Stimulated activated CD8-positive, alpha-beta memory T cell treated with anti-CD3 and anti-CD28 coated beads, Interleukin-15, amount 100 ng/mL, for 1 hour (primary cell): Measurements from ENCODE around the gene UBE2J1.

ENCODE experiments used
- DNase-seq: peaks from one replicate; pipeline ENCODE4 v3.0.0-alpha.2; 2020; ENCODE audit warnings: low read depth

The UBE2J1 gene

DNA sequence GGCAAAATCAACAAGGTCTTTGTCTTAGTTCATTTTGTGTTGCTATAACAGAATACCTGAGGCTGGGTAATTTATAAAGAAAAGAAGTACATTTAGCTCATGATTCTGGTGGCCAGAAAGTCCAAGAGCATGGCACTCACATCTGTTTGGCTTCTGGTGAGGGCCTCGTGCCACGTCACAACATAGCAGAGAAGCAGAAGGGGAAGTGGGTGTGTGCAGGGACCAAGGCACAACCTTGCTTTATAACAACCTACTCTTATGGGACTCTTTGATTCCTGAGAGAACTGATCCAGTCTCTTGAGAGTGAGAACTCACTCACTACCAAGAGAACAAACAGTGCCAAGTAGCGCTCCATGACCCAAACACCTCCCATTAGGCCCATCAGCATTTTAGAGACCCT lies 62.8 kb downstream of the UBE2J1 start:
- no peak for DNase-seq

DNA sequence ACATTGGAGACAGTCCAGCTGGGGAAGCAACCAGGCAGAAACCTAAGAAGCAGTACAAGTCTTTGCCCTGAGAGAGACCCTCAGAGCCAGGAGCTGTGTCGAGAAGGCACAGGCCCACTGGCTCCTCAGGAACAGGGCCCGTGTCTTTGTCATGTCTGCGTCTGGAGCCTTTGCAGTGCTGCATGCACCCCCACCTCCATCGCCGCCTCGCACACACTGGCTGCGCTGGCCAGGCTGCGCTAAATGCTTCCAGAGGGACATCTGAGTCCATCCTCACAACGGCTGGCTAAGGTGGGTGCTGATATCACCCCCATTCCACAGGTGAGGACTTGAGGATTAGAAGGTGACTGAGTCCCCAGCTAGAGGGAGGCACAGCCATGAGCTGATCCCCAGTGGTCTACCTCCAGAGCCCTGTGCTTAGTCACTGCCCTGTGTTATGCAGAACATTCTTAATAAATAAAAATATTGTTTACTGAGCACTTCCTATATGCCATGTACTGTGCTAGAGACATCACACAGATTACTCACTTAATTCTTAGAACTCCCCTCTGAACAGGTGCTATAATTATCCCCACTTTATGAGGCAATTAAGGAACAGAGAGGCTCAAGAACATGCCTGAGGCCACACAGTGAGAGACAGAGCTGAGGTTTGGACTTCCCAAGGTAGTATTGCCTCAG lies 65.0 kb downstream of the UBE2J1 start:
- no peak for DNase-seq

DNA sequence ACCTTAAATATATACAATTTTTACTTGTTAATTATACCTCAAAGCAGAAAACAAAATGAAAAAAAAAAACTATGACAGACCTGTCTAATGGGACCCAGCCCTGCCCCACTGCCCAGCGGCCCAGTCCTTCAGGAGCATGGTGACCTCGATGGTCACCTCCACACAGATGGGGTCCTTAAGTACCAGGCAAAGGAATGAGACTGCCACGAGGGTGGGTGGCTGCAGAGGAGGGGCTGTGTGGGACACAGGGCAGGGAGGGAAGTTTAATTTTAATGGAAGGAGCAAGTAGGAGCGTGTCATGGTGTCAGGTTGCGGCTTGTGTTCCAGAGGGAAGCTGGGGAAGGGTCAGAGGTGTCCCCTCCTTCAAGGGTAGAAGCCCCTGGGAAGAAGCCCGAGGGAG lies 66.0 kb downstream of the UBE2J1 start:
- DNase-seq = no peak

DNA sequence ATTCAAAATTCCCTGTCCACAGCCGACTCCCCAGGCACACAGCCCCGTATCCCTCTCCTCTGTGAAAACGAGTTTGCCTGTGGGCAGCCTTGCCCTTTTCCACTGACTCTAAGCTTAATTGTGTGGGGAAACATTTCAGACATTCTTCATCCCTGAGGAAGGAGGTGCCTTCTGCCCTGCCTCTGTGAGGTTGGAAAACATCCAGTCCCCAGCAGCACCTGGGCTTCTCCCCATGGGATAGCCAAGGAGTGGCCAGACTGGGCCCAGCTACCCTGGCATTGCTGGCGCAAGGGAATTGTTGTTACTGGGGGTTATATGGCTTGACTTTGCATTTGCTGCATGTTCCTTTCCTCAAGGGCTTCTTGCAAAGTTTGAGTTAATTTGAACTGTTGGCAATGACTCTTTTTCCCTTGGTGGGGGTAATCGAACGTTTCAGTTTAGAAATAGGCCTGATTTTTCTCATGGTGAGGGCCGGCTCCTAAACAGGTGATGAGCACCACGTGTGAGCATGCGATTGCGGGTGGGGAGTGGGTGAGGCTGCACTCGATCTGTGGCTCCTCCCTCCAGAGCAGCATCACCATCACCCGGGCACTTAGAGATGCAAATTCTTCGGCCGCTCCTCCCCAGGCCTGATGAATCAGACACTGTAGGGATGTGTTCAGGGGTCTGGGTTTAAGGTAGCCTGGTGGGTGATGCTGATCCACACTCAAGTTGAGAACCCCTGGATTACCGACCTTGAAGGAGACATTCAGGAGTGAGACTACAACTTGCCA lies 67.4 kb downstream of the UBE2J1 start:
- no peak for DNase-seq

DNA sequence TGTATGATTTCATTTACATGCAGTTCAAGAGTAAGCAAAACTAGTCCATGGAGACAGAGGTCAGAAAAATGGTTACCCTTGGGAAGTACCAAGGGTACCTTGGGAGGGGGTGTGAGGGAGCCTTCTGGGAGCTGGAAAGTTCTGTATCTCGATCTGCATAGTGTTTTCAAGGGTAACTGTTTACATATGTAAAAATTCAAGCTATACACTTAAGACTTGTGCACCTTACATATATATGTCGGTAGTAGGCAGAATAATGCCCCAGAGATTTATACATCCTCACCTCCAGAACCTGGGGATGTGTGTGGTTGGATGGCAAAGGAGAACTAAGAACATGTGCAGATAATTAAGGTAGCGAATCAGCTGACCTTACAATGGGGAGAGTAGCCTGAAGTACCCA lies 68.4 kb downstream of the UBE2J1 start:
- DNase-seq = no peak

DNA sequence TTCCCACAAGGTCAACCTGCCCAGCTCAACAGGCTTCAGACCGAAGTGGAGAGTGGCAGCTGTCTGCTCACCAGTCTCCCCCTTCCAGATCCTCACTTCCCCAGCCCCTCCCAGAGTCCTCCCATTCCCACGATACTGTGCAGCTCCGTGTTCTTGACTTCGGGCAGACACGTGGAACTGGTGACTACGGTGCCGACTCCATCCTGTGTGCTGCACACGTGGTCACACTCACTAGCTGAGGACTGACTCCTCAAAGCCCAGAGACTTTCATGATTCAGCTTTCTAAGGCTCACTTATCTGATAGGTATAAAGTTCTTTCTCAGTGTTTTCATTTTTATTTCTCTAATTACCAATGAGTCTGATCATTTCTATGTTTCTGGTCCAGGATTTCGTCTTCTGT lies 69.8 kb downstream of the UBE2J1 start:
- no peak for DNase-seq

DNA sequence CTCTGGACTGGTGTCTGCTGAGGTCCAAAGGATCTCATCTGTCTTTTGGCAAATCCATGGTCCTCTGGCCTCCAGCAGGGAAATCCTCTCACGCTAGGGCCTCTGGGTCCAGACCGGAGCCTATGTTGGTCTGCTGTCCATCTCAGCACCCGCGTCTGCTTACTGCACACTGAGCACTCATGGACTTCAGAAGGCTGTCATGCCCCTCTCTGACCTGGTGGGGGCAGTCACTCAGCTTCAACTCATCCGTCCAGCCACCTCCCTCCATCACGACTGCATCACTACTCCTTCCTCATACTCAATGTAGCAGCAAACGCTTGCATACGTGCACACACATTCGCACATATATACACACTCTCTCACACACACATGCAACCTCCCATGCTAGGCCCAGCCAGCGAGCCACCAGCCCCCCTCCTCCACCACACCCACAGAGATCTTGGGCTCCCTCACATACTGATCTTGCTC lies 70.7 kb downstream of the UBE2J1 start:
- DNase-seq = no peak

DNA sequence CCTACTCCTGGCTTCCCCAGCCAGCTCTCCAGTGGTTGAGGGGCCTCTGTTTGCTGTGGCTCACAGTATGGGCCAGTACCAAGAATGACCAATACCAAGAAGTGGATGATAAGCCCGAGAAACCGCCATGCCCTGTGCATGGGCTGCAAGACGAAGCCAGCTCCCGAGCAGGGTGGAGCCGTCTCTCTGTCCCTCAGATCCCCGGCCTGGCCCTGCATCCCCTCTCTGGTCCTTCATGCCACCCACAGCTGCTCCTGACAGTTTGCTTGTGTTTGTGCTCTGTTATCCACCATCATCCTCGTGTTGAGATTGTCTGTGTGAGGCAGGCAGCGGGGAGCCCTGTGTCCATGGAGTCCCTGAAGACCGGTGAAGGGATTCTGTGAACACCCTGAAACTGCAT lies 73.6 kb downstream of the UBE2J1 start:
- no peak for DNase-seq
